HCT116 (cell line): ENCODE data around the gene GSDMA. TPM values are rescaled to one million over a fixed set of nuclear protein-coding genes. Genes with fewer than 3 reads are reported as not detected.

Experiments
- ATAC-seq: fragments of 200-7000 bp; cut with Tn5 transposase; 2 replicates; pipeline ENCODE4 v1.9.1; 2020; ENCODE audit warnings: mild to moderate bottlenecking, moderate library complexity
- BruUV-seq: library from RNA; stranded (reverse); fragments of 400-500 nt; replicated peaks from 2 replicates; lab custom pipeline; 2021; lab: Mats Ljungman, UMichigan
- CTCF ChIA-PET: fragments of 300-600 bp; sonication (Branson Sonifier 250); formaldehyde crosslinking; loops from one replicate; lab custom pipeline; 2021; ENCODE audit warnings: antibody characterized with exemption; lab: Charles Lee
- POLR2A ChIA-PET: fragments of 300-600, 350-600 bp; sonication (Branson Sonifier 250); formaldehyde crosslinking; loops from one replicate; lab custom pipeline; 2021; ENCODE audit warnings: antibody characterized with exemption; lab: Charles Lee
- RAD21 ChIA-PET, 2 experiments: fragments of 300-600 bp; sonication (Branson Sonifier 250); formaldehyde crosslinking; loops; one replicate each; lab custom pipeline; 2023; ENCODE audit warnings: low total read pairs in 2 of 2; ENCODE audit not compliant: uncharacterized antibody in 2 of 2, unreplicated experiment in 2 of 2, low non-redundant PET in 1 of 2; lab: Charles Lee
- DNase-seq: peaks from one replicate; pipeline ENCODE4 v3.0.0-alpha.2; 2010; ENCODE audit warnings: low read depth, low spot score
- H2AFZ ChIP-seq: fragments of 200-600 bp; shearing (Covaris generic), sonication (generic); 2 replicates; pipeline ENCODE4 v1.6.1; 2017; ENCODE audit warnings: low read depth, mixed run types, mixed read lengths, antibody characterized with exemption, low read length; ENCODE audit not compliant: poor library complexity, severe bottlenecking
- H3K27ac ChIP-seq: 2 replicates; pipeline ENCODE4 v1.5.1; 2012; ENCODE audit warnings: low read depth, low read length
- H3K27me3 ChIP-seq: fragments of 200-600 bp; sonication (generic); 2 replicates; pipeline ENCODE4 v1.6.1; 2016; ENCODE audit warnings: mixed run types, low read length, mixed read lengths; ENCODE audit not compliant: insufficient read depth
- H3K36me3 ChIP-seq, 2 experiments: fragments of 200-500 bp in 1 of 2; fragments of 200-600 bp in 1 of 2; sonication (Bioruptor generic) in 1 of 2; sonication (generic) in 1 of 2; 2 replicates each; pipeline versions ENCODE4 v1.5.1 to v1.6.1; 2014 to 2016; ENCODE audit warnings: low read length in 2 of 2, inconsistent platforms in 1 of 2, mixed read lengths in 1 of 2, mixed run types in 1 of 2; ENCODE audit not compliant: insufficient read depth in 2 of 2, control insufficient read depth in 1 of 2
- H3K4me1 ChIP-seq, 2 experiments: fragments of 200-600 bp in 1 of 2; sonication (generic) in 1 of 2; 2 replicates each; pipeline versions ENCODE4 v1.5.1 to v1.6.1; 2012 to 2017; ENCODE audit warnings: low read length in 2 of 2, inconsistent platforms in 1 of 2, mild to moderate bottlenecking in 1 of 2, mixed read lengths in 1 of 2, mixed run types in 1 of 2, moderate library complexity in 1 of 2; ENCODE audit not compliant: insufficient read depth in 2 of 2, control insufficient read depth in 1 of 2
- H3K4me2 ChIP-seq: fragments of 200-600 bp; sonication (generic); 2 replicates; pipeline ENCODE4 v1.6.1; 2017; ENCODE audit warnings: mixed run types, low read length, mixed read lengths
- H3K4me3 ChIP-seq, 2 experiments: fragments of 200-600 bp in 1 of 2; sonication (generic) in 1 of 2; replicated peaks in 1 of 2; 2 replicates each; pipeline ENCODE4 v1.5.1; 2011 to 2016; ENCODE audit warnings: low read length in 2 of 2, control low read depth in 1 of 2, low read depth in 1 of 2, mild to moderate bottlenecking in 1 of 2, mixed read lengths in 1 of 2, mixed run types in 1 of 2
- H3K79me2 ChIP-seq: fragments of 200-600 bp; sonication (generic); 2 replicates; pipeline ENCODE4 v1.6.1; 2017; ENCODE audit warnings: mild to moderate bottlenecking, mixed run types, low read length, moderate library complexity, mixed read lengths; ENCODE audit not compliant: insufficient read depth
- H3K9ac ChIP-seq: fragments of 200-600 bp; sonication (generic); 2 replicates; pipeline ENCODE4 v1.6.1; 2016; ENCODE audit warnings: low read length, mixed read lengths
- H3K9me2 ChIP-seq: fragments of 200-600 bp; sonication (generic), shearing (Covaris generic); 2 replicates; pipeline ENCODE4 v1.6.1; 2017; ENCODE audit warnings: mixed run types, mild to moderate bottlenecking, moderate library complexity; ENCODE audit not compliant: insufficient read depth
- H3K9me3 ChIP-seq, 2 experiments: fragments of 200-500 bp in 1 of 2; fragments of 200-600 bp in 1 of 2; sonication (Bioruptor generic) in 1 of 2; sonication (generic) in 1 of 2; 2 replicates each; pipeline ENCODE4 v1.6.1; 2014 to 2017; ENCODE audit warnings: low read length in 2 of 2, mixed read lengths in 2 of 2, inconsistent platforms in 1 of 2, low read depth in 1 of 2, mild to moderate bottlenecking in 1 of 2, mixed run types in 1 of 2, moderate library complexity in 1 of 2; ENCODE audit not compliant: control insufficient read depth in 1 of 2, insufficient read depth in 1 of 2
- H4K20me1 ChIP-seq: fragments of 200-600 bp; sonication (generic), shearing (Covaris generic); 2 replicates; pipeline ENCODE4 v1.6.1; 2017; ENCODE audit warnings: mixed run types, mild to moderate bottlenecking, moderate library complexity; ENCODE audit not compliant: insufficient read depth
- CBX3 ChIP-seq: IDR thresholded peaks from 2 replicates; pipeline ENCODE4 v1.6.1; 2012; ENCODE audit warnings: low read depth
- CEBPB ChIP-seq: IDR thresholded peaks from 2 replicates; pipeline ENCODE4 v1.6.1; 2012; ENCODE audit warnings: low read depth
- CTCF ChIP-seq, 3 experiments: fragments of 200-600 bp in 1 of 3; sonication (generic) in 1 of 3; IDR thresholded peaks in 2 of 3; conservative IDR thresholded peaks in 1 of 3; 2 replicates each; pipeline ENCODE4 v1.5.1; 2012 to 2017; ENCODE audit warnings: low read depth in 2 of 3, low read length in 2 of 3, antibody characterized with exemption in 1 of 3, borderline replicate concordance in 1 of 3, control low read depth in 1 of 3, mild to moderate bottlenecking in 1 of 3, mixed read lengths in 1 of 3, mixed run types in 1 of 3, moderate library complexity in 1 of 3; ENCODE audit not compliant: insufficient read depth in 1 of 3
- EZH2phosphoT487 ChIP-seq: fragments of 200-600 bp; IDR thresholded peaks from 2 replicates; pipeline ENCODE4 v1.6.1; 2018; ENCODE audit warnings: antibody characterized with exemption, borderline replicate concordance
- FOSL1 ChIP-seq: IDR thresholded peaks from 2 replicates; pipeline ENCODE4 v1.6.1; 2012; ENCODE audit warnings: low read depth
- JUND ChIP-seq: IDR thresholded peaks from 2 replicates; pipeline ENCODE4 v1.6.1; 2012
- MAX ChIP-seq: IDR thresholded peaks from 2 replicates; pipeline ENCODE4 v1.6.1; 2012
- POLR2AphosphoS5 ChIP-seq: IDR thresholded peaks from 2 replicates; pipeline ENCODE4 v1.6.1; 2011; ENCODE audit warnings: mild to moderate bottlenecking, low read depth, low read length, moderate library complexity
- RAD21 ChIP-seq: IDR thresholded peaks from 2 replicates; pipeline ENCODE4 v1.6.1; 2012; ENCODE audit warnings: low read depth, mild to moderate bottlenecking
- REST ChIP-seq: IDR thresholded peaks from 2 replicates; pipeline ENCODE4 v1.6.1; 2012; ENCODE audit warnings: low read depth
- SIN3A ChIP-seq: IDR thresholded peaks from 2 replicates; pipeline ENCODE4 v1.6.1; 2012; ENCODE audit warnings: low read depth
- SP1 ChIP-seq: IDR thresholded peaks from 2 replicates; pipeline ENCODE4 v1.6.1; 2012; ENCODE audit warnings: low read depth
- SRF ChIP-seq: IDR thresholded peaks from 2 replicates; pipeline ENCODE4 v1.6.1; 2012; ENCODE audit warnings: low read depth
- YY1 ChIP-seq: IDR thresholded peaks from 2 replicates; pipeline ENCODE4 v1.6.1; 2011; ENCODE audit warnings: low read length, low read depth, moderate library complexity, mild to moderate bottlenecking; ENCODE audit not compliant: insufficient replicate concordance; ENCODE audit errors: extremely low read depth
- ZBTB33 ChIP-seq: IDR thresholded peaks from 2 replicates; pipeline ENCODE4 v1.6.1; 2011; ENCODE audit warnings: mild to moderate bottlenecking, low read length, moderate library complexity; ENCODE audit not compliant: insufficient replicate concordance; ENCODE audit errors: extremely low read depth
- ZFX ChIP-seq: fragments of 450-650 bp; IDR thresholded peaks from 2 replicates; pipeline ENCODE4 v1.6.1; 2017
- intact Hi-C: fragments of 100-400 bp; cut with micrococcal nuclease; formaldehyde crosslinking; loops from 2 replicates; pipeline ENCODE4 v1.10.0; 2022
- total RNA-seq: library from RNA; stranded (reverse); gene quantifications from one replicate; pipeline ENCODE4 v1.2.1, GENCODE V29; 2021; ENCODE audit not compliant: unreplicated experiment

GSDMA gene
- total RNA-seq, 1 experiment from 2014 or later, result not detected

GRCh38 chr17:39949028-39949427 is 13.8 kb upstream of the GSDMA start:
- POLR2A ChIA-PET, result no interaction called here
- no peak overlapping the region for H3K27ac ChIP-seq
- no peaks in the 10 kb centered on the region for H3K9me3 ChIP-seq
- no peak overlapping the region for H3K4me2 ChIP-seq
- TF ChIP-seq ZBTB33 (no peak), ZFX (no peak), CTCF (IDR thresholded peaks at IDR 0.05 in 2 of 3, conservative IDR thresholded peaks at IDR 0.05 in 1 of 3; ENCODE audit: borderline replicate concordance in 1 of 3, insufficient read depth in 1 of 3, low read depth in 2 of 3, low read length in 2 of 3) (no peak), EZH2phosphoT487 (no peak), YY1 (no peak), CEBPB (no peak), POLR2AphosphoS5 (no peak), SRF (no peak), MAX (no peak), FOSL1 (no peak), CBX3 (no peak), REST (no peak), RAD21 (no peak), SIN3A (no peak), JUND (no peak), SP1 (no peak)
- H4K20me1 ChIP-seq, result no peaks in the 10 kb centered on the region
- no peak overlapping the region for H3K9ac ChIP-seq
- ATAC-seq (no peak), DNase-seq (no peak)
- H3K9me2 ChIP-seq, result no peaks in the 10 kb centered on the region
- no peaks in the 10 kb centered on the region for H3K27me3 ChIP-seq
- RAD21 ChIA-PET, result no interaction called here
- CTCF ChIA-PET, result no interaction called here
- no peak overlapping the region for H3K4me3 ChIP-seq
- H3K79me2 ChIP-seq, result no peaks in the 10 kb centered on the region
- intact Hi-C loops, result no loop called here
- H3K4me1 ChIP-seq, result peaks cover 10 to 16% of the 10 kb centered on the region in 2 experiments
- no peaks in the 10 kb centered on the region for H3K36me3 ChIP-seq
- H2AFZ ChIP-seq, result no peak overlapping the region
- BruUV-seq, result no TSS peak
